HUES48 (cell line): ENCODE results near the gene GRK4.
"Not testable (repeated sequence)": the region's sequence is repeated elsewhere in the genome, so short reads cannot be mapped to it uniquely, and the experiment has no call there.

Experiments used
- H3K27ac ChIP-seq: one replicate; pipeline ENCODE4 v1.7.0; 2013; ENCODE audit warnings: low read depth, low read length, inconsistent platforms
- H3K27me3 ChIP-seq: 2 replicates; pipeline ENCODE4 v1.6.1; 2013; ENCODE audit warnings: mild to moderate bottlenecking, low read length; ENCODE audit not compliant: control insufficient read depth, insufficient read depth
- H3K36me3 ChIP-seq: 2 replicates; pipeline ENCODE4 v1.6.1; 2013; ENCODE audit warnings: low read length; ENCODE audit not compliant: control insufficient read depth, insufficient read depth
- H3K4me1 ChIP-seq: 2 replicates; pipeline ENCODE4 v1.6.1; 2013; ENCODE audit warnings: mild to moderate bottlenecking, low read length; ENCODE audit not compliant: control insufficient read depth, insufficient read depth
- H3K4me3 ChIP-seq: 2 replicates; pipeline ENCODE4 v1.5.1; 2013; ENCODE audit warnings: mild to moderate bottlenecking, low read depth, low read length
- H3K9ac ChIP-seq: 2 replicates; pipeline ENCODE4 v1.6.1; 2013; ENCODE audit warnings: mild to moderate bottlenecking, low read depth, low read length, moderate library complexity
- H3K9me3 ChIP-seq: 2 replicates; pipeline ENCODE4 v1.6.1; 2013; ENCODE audit warnings: low read length; ENCODE audit not compliant: control insufficient read depth, insufficient read depth

Gene GRK4

DNA sequence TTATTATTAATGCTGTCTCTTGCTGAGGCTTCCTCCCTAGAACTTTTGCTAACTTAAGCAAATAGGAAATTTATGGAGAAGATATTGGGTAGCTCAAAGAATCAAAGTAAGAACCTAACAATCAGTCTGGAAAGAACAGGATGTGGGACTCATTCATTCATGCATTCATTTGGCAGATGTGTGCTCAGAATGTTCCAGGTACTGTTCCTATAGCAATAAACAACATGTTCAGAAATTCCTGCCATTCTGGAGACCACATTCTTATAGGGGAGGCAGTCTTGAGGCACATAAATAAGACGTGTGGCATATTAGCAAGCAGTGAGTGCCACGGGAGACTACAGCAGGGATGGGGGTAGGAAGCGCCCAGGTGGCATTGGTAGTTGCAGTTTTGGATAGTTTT, 5.0 kb downstream of the GRK4 start:
- Histone ChIP-seq H3K4me1 (no peaks in the 10 kb centered on the region), H3K27me3 (peaks cover 11% of the 10 kb centered on the region), H3K36me3 (no peaks in the 10 kb centered on the region)

DNA sequence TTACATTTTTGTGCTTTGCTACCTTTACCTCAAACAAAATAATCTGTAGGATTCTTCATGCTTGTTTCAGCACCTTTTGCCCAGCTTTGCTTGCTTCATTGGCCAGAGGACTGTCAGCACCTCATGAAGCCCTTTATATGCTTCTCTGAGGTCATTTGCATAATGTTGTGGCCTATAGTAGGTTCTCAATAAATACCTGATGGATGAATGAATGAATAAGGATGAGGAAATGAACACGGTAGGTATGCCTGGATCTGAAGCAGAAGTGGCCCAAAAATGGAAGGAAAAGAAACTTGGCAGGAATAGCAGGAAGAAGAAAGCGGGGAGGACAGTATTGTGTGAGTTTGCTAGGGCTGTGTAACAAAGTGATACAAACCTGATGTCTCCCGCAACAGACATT, 7.9 kb downstream of the GRK4 start:
- H3K4me3 ChIP-seq: no peak overlapping the region
- H3K9me3 ChIP-seq: no peaks in the 10 kb centered on the region
- H3K36me3 ChIP-seq: no peaks in the 10 kb centered on the region
- H3K4me1 ChIP-seq: no peaks in the 10 kb centered on the region
- no peak overlapping the region for H3K9ac ChIP-seq
- no peak overlapping the region for H3K27ac ChIP-seq
- H3K27me3 ChIP-seq: no peaks in the 10 kb centered on the region

More for the DNA sequence above, 5.0 kb downstream of the GRK4 start:
- H3K27ac ChIP-seq: no peak overlapping the region
- H3K9me3 ChIP-seq: no peaks in the 10 kb centered on the region
- no peak overlapping the region for H3K4me3 ChIP-seq
- H3K9ac ChIP-seq: no peak overlapping the region

- Histone ChIP-seq H3K4me1 (no peaks in the 10 kb centered on the region), H3K27me3 (no peaks in the 10 kb centered on the region), H3K27ac (no peak overlapping the region), H3K4me3 (no peak overlapping the region), H3K9ac (no peak overlapping the region), H3K9me3 (peaks cover 7% of the 10 kb centered on the region; the same call in 1 of the 2 replicates), H3K36me3 (no peaks in the 10 kb centered on the region)
Observed at GRCh38 chr4:2977211-2978088, 14.1 kb downstream of the GRK4 start.

- Histone ChIP-seq H3K27ac (no peak overlapping the region), H3K27me3 (no peaks in the 10 kb centered on the region), H3K4me3 (no peak overlapping the region), H3K9me3 (peaks cover 7% of the 10 kb centered on the region; the same call in 1 of the 2 replicates), H3K4me1 (no peaks in the 10 kb centered on the region), H3K36me3 (no peaks in the 10 kb centered on the region), H3K9ac (no peak overlapping the region)
Observed at GRCh38 chr4:2981256-2981819, 18.0 kb downstream of the GRK4 start.

- Histone ChIP-seq H3K27ac (no peak overlapping the region), H3K9me3 (peaks cover 7% of the 10 kb centered on the region; the same call in 1 of the 2 replicates), H3K4me1 (no peaks in the 10 kb centered on the region), H3K27me3 (no peaks in the 10 kb centered on the region), H3K4me3 (no peak overlapping the region), H3K36me3 (no peaks in the 10 kb centered on the region), H3K9ac (no peak overlapping the region)
Observed at GRCh38 chr4:2982012-2982411, 18.6 kb downstream of the GRK4 start.

DNA sequence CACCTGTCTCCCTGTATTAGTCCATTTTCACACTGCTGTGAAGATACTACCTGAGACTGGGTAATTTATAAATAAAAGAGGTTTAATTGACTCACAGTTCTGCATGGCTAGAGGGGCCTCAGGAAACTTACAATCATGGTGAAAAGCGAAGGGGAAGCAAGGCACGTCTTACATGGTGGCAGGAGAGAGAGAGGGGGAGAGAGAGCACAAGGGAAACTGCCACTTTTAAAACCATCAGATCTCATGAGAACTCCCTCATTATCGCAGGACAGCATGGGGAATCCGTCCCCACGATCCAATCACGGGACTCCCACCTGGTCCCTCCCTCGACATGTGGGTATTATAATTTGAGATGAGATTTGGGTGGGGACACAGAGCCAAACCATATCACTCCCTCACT, 20.3 kb downstream of the GRK4 start:
- not testable (repeated sequence) for H3K4me3 ChIP-seq, H3K4me1 ChIP-seq, H3K27ac ChIP-seq, H3K27me3 ChIP-seq, H3K9me3 ChIP-seq, H3K9ac ChIP-seq, H3K36me3 ChIP-seq

GRCh38 chr4:2991243-2991642, 27.9 kb downstream of the GRK4 start:
- Histone ChIP-seq H3K9ac (no peak overlapping the region), H3K4me1 (no peaks in the 10 kb centered on the region), H3K27ac (no peak overlapping the region)

GRCh38 chr4:2994917-2995316, 31.5 kb downstream of the GRK4 start:
- H3K27ac ChIP-seq: no peak overlapping the region
- no peaks in the 10 kb centered on the region for H3K9me3 ChIP-seq
- no peak overlapping the region for H3K4me3 ChIP-seq
- H3K4me1 ChIP-seq: no peaks in the 10 kb centered on the region
- no peaks in the 10 kb centered on the region for H3K36me3 ChIP-seq
- H3K9ac ChIP-seq: no peak overlapping the region
- no peaks in the 10 kb centered on the region for H3K27me3 ChIP-seq

More at GRCh38 chr4:2991243-2991642, 27.9 kb downstream of the GRK4 start:
- Histone ChIP-seq H3K27me3 (no peaks in the 10 kb centered on the region), H3K4me3 (no peak overlapping the region), H3K36me3 (no peaks in the 10 kb centered on the region), H3K9me3 (no peaks in the 10 kb centered on the region)

DNA sequence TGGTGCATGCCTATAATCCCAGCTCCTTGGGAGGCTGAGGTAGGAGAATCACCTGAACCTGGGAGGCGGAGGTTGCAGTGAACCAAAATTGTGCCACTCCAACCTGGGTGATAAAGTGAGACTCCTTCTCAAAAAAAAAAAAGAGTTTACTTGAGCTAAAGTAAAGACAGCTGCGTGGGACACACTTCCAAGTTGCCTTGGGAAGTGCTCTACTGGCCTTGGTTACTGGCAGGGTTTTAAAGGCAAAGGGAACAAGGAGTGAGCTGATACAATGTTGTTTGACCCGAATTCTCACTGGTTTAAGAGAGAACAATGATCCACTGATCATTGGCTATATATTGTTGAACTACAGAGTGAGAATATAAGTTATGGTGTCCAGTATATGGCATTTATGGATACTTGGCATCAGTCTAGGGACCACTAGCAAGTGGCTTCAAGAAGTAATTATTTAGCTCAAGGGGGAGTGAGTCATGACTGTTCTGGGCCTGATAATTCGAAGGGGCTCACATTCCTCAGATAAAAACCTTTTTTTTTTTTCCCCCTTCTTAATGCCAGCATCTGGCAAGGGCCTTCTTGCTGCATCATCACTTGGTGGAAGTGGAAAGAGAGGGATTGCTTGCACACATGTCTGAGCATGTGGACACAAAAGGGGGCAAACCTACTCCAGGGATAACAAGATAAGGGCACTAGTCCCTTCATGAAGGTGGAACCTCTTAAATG, 32.3 kb downstream of the GRK4 start:
- Histone ChIP-seq H3K9ac (no peak overlapping the region), H3K36me3 (no peaks in the 10 kb centered on the region), H3K27ac (no peak overlapping the region), H3K9me3 (no peaks in the 10 kb centered on the region), H3K27me3 (no peaks in the 10 kb centered on the region), H3K4me3 (no peak overlapping the region), H3K4me1 (no peaks in the 10 kb centered on the region)

DNA sequence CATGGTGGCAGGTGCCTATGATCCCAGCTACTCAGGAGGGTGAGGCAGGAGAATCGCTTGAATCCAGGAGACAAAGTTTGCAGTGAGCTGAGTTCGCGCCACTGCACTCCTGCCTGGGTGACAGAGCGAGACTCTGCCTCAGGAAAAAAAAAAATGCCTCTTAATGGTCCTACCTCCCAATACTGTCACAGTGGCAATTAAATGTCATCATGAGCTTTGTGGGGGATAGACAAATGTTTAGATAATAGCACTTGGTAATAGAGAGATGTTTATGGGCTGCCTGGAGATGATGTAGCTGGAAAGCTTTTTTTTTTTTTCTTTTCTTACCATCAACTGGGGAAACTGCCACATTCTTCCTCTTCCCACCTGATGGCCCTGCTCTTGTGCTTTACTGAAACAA, 33.0 kb downstream of the GRK4 start:
- Histone ChIP-seq H3K4me1 (no peaks in the 10 kb centered on the region), H3K27ac (no peak overlapping the region), H3K4me3 (no peak overlapping the region), H3K36me3 (no peaks in the 10 kb centered on the region), H3K9ac (no peak overlapping the region), H3K9me3 (no peaks in the 10 kb centered on the region), H3K27me3 (no peaks in the 10 kb centered on the region)

DNA sequence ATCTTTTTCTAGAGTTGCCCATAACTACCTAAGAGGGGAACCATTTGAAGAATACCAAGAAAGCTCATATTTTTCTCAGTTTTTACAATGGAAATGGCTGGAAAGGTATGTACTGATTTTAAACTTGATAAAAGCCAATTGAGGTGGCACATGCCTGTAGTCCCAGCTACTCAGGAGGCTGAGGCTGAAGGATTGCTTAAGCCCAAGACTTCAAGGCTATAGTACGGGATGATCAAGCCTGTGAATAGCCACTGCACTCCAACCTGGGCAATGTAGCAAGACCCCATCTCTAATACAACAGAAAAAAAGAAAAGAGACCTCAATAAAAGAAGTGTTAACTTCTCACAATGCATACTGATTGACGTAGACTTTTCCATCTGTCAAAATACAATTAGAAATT, 44.4 kb downstream of the GRK4 start:
- Histone ChIP-seq H3K27ac (no peak overlapping the region), H3K4me3 (no peak overlapping the region), H3K9me3 (no peaks in the 10 kb centered on the region), H3K36me3 (no peaks in the 10 kb centered on the region), H3K9ac (no peak overlapping the region), H3K27me3 (no peaks in the 10 kb centered on the region), H3K4me1 (no peaks in the 10 kb centered on the region)
